Lung (tissue), 12 donors: ENCODE results near the gene EHBP1. TPM values are rescaled to one million over a fixed set of nuclear protein-coding genes. Genes with fewer than 3 reads are reported as not detected.

Experiments
- ATAC-seq: fragments of 200-7000 bp; cut with Tn5 transposase; one replicate; pipeline ENCODE4 v1.9.1; 2020; ENCODE audit warnings: moderate number of reproducible peaks; ENCODE audit not compliant: insufficient read depth, low FRiP score
- DNase-seq, 3 donors: peaks; one replicate each; pipeline ENCODE4 v3.0.0-alpha.2; 2013 to 2017
- H3K27ac ChIP-seq, 2 donors: one replicate each; pipeline ENCODE4 v1.5.1; 2013; ENCODE audit warnings: mild to moderate bottlenecking in 2 of 2, moderate library complexity in 2 of 2, control low read depth in 1 of 2, inconsistent platforms in 1 of 2, low read depth in 1 of 2, low read length in 1 of 2
- H3K27me3 ChIP-seq, 3 donors: one replicate each; pipeline ENCODE4 v1.5.1; 2013; ENCODE audit warnings: low read length in 2 of 3; ENCODE audit not compliant: control insufficient read depth in 3 of 3, insufficient read depth in 3 of 3
- H3K36me3 ChIP-seq, 4 donors: one replicate each; pipeline ENCODE4 v1.5.1; 2013; ENCODE audit warnings: low read length in 4 of 4, mild to moderate bottlenecking in 1 of 4, moderate library complexity in 1 of 4; ENCODE audit not compliant: control insufficient read depth in 4 of 4, insufficient read depth in 4 of 4
- H3K4me1 ChIP-seq, 5 donors: one replicate each; pipeline ENCODE4 v1.5.1; 2013; ENCODE audit warnings: low read length in 5 of 5, mild to moderate bottlenecking in 2 of 5, moderate library complexity in 1 of 5; ENCODE audit not compliant: control insufficient read depth in 5 of 5, insufficient read depth in 5 of 5
- H3K4me3 ChIP-seq: one replicate; pipeline ENCODE4 v1.5.1; 2013; ENCODE audit warnings: mild to moderate bottlenecking, control low read depth, moderate library complexity
- H3K9ac ChIP-seq, 2 donors: one replicate each; pipeline ENCODE4 v1.5.1; 2013; ENCODE audit warnings: low read length in 2 of 2, control low read depth in 1 of 2; ENCODE audit not compliant: insufficient read depth in 1 of 2
- H3K9me3 ChIP-seq, 4 donors: one replicate each; pipeline ENCODE4 v1.5.1; 2013; ENCODE audit warnings: low read length in 3 of 4, mild to moderate bottlenecking in 1 of 4, moderate library complexity in 1 of 4; ENCODE audit not compliant: control insufficient read depth in 4 of 4, insufficient read depth in 3 of 4
- WGBS, 2 donors: extraction: QIAGEN DNeasy Blood & Tissue Kit; methylation state at CpG; one replicate each; pipeline ENCODE4 v1.1.7; 2013; 5-methylcytosine and 5-hydroxymethylcytosine counted together
- polyA plus RNA-seq, 2 donors: library from polyadenylated mRNA; stranded (reverse); fragments of 200-250 nt; gene quantifications; one replicate each; pipeline ENCODE4 v1.2.1, GENCODE V29; 2013
- total RNA-seq, 2 donors: library from RNA; depleted of rRNA in 1 of 2; stranded (reverse); fragments of >200 nt in 1 of 2; gene quantifications; one replicate each; pipeline ENCODE4 v1.2.1, GENCODE V29; 2014 to 2021
- TF ChIP-seq, protein P1 (sequence below): IDR thresholded peaks from 2 replicates; pipeline ENCODE4 v1.5.1; 2012; ENCODE audit warnings: mild to moderate bottlenecking; ENCODE audit errors: control extremely low read depth, extremely low read depth
- donor health status: control.
- donor health status: control.
- donor health status: Bipolar disorder and iron deficiency.
- donor health status: healthy.
- donor health status: DM: yes; HTN: yes; CAD: no.

Gene EHBP1
- total and polyA plus RNA-seq, 4 donors, result 7.9 to 83.2 (median 22.7) TPM

DNA sequence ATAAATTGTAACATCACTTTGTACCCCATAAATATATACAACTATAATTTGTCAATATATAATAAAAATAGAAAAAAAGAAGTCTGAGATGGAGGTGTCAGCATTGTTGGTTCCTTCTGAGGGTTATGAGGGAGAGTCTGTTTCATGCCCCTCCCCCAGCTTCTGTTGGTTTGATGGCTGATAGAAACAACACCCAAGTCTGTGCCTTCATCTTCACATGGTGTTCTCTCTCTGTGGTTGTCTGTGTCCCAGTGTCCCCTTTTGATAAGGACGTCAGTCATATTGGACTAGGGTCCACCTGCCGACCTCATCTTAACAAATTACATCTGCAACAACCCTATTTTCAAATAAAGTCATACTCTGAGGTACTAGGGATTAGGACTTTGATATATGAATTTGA, 20.3 kb upstream of the EHBP1 start:
- 89 to 94% methylated on average over 2 of the region's 2 CpGs for WGBS, 2 donors
- H3K9ac ChIP-seq, result no peak overlapping the region
- H3K4me3 ChIP-seq, result no peak overlapping the region
- no peak for ATAC-seq
- no peaks in the 10 kb centered on the region for H3K36me3 ChIP-seq
- H3K27me3 ChIP-seq, result peaks cover 0 to 3% (median 0%) of the 10 kb centered on the region in 3 donors
- H3K27ac ChIP-seq, result no peak overlapping the region
- H3K9me3 ChIP-seq, result no peaks in the 10 kb centered on the region
- no peaks in the 10 kb centered on the region for H3K4me1 ChIP-seq
- no peak for DNase-seq
- TF ChIP-seq, protein P1, sequence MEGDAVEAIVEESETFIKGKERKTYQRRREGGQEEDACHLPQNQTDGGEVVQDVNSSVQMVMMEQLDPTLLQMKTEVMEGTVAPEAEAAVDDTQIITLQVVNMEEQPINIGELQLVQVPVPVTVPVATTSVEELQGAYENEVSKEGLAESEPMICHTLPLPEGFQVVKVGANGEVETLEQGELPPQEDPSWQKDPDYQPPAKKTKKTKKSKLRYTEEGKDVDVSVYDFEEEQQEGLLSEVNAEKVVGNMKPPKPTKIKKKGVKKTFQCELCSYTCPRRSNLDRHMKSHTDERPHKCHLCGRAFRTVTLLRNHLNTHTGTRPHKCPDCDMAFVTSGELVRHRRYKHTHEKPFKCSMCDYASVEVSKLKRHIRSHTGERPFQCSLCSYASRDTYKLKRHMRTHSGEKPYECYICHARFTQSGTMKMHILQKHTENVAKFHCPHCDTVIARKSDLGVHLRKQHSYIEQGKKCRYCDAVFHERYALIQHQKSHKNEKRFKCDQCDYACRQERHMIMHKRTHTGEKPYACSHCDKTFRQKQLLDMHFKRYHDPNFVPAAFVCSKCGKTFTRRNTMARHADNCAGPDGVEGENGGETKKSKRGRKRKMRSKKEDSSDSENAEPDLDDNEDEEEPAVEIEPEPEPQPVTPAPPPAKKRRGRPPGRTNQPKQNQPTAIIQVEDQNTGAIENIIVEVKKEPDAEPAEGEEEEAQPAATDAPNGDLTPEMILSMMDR, result no peak

DNA sequence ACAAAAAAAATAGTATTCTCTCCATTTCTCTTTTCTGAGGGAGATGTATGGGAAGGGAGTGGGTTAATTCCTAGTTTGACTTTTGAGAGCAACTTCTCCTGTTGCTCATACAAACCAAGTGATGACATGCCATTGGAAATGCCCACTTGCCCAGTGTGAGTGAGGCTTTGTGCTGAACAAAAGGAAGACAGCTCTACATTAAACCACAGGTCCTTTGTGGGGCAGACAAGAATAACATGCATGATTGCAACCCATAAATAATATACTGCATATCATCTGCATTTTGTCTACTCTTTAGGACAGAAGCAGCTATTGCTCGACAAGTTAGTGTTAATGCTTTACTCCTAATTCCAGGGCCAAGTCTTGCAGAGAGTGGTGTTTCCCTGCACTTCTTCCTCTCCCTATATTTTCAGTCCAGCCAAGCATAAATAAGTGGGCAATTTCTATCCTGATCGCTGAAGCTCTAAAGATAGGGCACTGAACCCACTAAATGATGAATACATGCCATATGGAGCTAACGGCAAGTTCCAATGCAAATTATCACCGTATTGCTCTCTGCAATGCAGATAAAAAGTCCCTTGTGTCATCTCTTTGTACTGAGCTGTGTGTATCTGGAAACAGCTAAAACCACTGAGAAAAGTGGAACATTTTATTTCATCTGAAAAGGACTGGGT, 19.4 kb upstream of the EHBP1 start:
- no peak overlapping the region for H3K27ac ChIP-seq
- 78 to 90% methylated on average over 4 of the region's 4 CpGs for WGBS, 2 donors
- H3K27me3 ChIP-seq, result peaks cover 0 to 3% (median 0%) of the 10 kb centered on the region in 3 donors
- no peak for DNase-seq
- no peaks in the 10 kb centered on the region for H3K9me3 ChIP-seq
- no peaks in the 10 kb centered on the region for H3K4me1 ChIP-seq
- H3K9ac ChIP-seq, result no peak overlapping the region
- TF ChIP-seq, protein P1, result no peak
- H3K4me3 ChIP-seq, result no peak overlapping the region
- no peaks in the 10 kb centered on the region for H3K36me3 ChIP-seq
- ATAC-seq, result no peak

DNA sequence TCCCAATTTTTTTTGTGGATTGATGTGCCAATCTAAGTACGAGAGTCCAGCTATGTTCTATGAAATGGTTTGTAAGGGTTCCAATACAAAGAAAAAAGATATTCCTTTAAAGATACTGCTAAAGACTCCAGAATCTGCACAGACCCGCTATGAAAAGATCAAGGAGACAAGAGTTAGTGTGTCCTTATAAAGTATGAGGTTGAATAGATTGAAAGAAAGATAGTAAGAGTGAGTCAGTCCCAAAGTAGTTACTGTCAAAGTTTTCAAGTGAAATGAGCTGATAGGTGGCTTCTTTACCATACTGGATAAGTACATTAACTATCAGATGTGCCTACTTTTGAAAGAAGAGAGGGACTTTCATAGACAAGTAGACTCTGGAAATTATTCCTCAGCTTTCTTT, 17.9 kb upstream of the EHBP1 start:
- 93 to 94% methylated on average over 2 of the region's 2 CpGs for WGBS, 2 donors
- H3K36me3 ChIP-seq, result no peaks in the 10 kb centered on the region
- no peaks in the 10 kb centered on the region for H3K9me3 ChIP-seq
- TF ChIP-seq, protein P1, result no peak
- ATAC-seq (no peak), DNase-seq (no peak)
- no peak overlapping the region for H3K9ac ChIP-seq
- peaks cover 0 to 3% (median 0%) of the 10 kb centered on the region in 3 donors for H3K27me3 ChIP-seq
- no peak overlapping the region for H3K4me3 ChIP-seq
- no peak overlapping the region for H3K27ac ChIP-seq
- H3K4me1 ChIP-seq, result no peaks in the 10 kb centered on the region

DNA sequence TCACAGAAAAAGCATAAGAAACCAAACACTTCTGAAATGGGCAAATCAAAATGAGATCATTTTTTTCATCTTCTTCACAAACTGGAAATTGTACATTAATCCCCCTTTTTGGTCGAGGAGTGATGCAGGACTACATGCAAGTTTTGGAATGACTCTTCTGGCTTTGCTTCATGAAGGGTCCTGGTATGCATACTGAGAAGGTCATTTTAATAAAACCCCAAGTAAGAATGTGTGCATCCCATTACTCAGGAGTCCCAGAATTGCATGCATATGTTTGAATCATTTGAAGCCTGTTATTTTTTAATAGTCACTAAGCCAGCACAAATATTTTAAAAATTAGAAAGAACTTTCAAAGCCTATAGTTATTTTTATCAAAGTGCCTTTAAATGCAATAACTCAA, 16.7 kb upstream of the EHBP1 start:
- no peak for ATAC-seq
- Histone ChIP-seq H3K4me3 (no peak overlapping the region), H3K4me1 (no peaks in the 10 kb centered on the region)

More for the DNA sequence above, 16.7 kb upstream of the EHBP1 start:
- 57 to 80% methylated on average over 1 of the region's 1 CpG for WGBS, 2 donors
- Histone ChIP-seq H3K27me3 (peaks cover 0 to 3% (median 0%) of the 10 kb centered on the region in 3 donors), H3K9ac (no peak overlapping the region), H3K27ac (no peak overlapping the region), H3K36me3 (no peaks in the 10 kb centered on the region), H3K9me3 (no peaks in the 10 kb centered on the region)
- DNase-seq, result no peak
- TF ChIP-seq, protein P1, result no peak
